K562 (cell line): ENCODE results near the gene SLC7A6OS. TPM values are rescaled to one million over a fixed set of nuclear protein-coding genes. Genes with fewer than 3 reads are reported as not detected.
A peak's percentile ranks its signal among the peaks of the same experiment; 100 is the strongest.

Experiments used
- BRF1 ChIP-seq: IDR thresholded peaks from 3 replicates; pipeline ENCODE4 v1.6.1; 2011; ENCODE audit warnings: borderline replicate concordance, mild to moderate bottlenecking; ENCODE audit not compliant: insufficient read length; ENCODE audit errors: extremely low read depth
- CBX8 ChIP-seq: fragments of 200-600 bp; sonication (generic); IDR thresholded peaks from 2 replicates; pipeline ENCODE4 v1.6.1; 2012; ENCODE audit warnings: borderline replicate concordance, mixed run types, low read depth, mild to moderate bottlenecking, moderate library complexity, mixed read lengths, low read length, control low read depth, inconsistent platforms; ENCODE audit not compliant: poor library complexity, severe bottlenecking; ENCODE audit errors: extremely low read depth
- E2F3 ChIP-seq: fragments of 250-450 bp; sonication (Bioruptor Pico); IDR thresholded peaks from 2 replicates; pipeline ENCODE4 v1.4.0; 2020; ENCODE audit warnings: mild to moderate bottlenecking
- ETV5 ChIP-seq: sonication (generic); formaldehyde crosslinking; IDR thresholded peaks from 2 replicates; pipeline ENCODE4 v1.4.0; 2020; ENCODE audit warnings: low read depth, mild to moderate bottlenecking, missing genetic modification reagents
- FOXA1 ChIP-seq: fragments of 450-650 bp; IDR thresholded peaks from 2 replicates; pipeline ENCODE4 v1.6.1; 2016; ENCODE audit warnings: mild to moderate bottlenecking, borderline replicate concordance
- FOXJ3 ChIP-seq: sonication (generic); formaldehyde crosslinking; IDR thresholded peaks from 2 replicates; pipeline ENCODE4 v1.4.0; 2020; ENCODE audit warnings: mild to moderate bottlenecking, missing genetic modification reagents
- HMGN3 ChIP-seq: IDR thresholded peaks from 2 replicates; pipeline ENCODE4 v1.6.1; 2011; ENCODE audit warnings: borderline replicate concordance, low read depth, mild to moderate bottlenecking, mixed read lengths, low read length; ENCODE audit not compliant: insufficient read length; ENCODE audit errors: extremely low read depth
- KLF6 ChIP-seq: fragments of 250-450 bp; sonication (Bioruptor Pico); IDR thresholded peaks from 2 replicates; pipeline ENCODE4 v1.4.0; 2020; ENCODE audit warnings: mild to moderate bottlenecking, moderate library complexity, borderline replicate concordance
- MED1 ChIP-seq: sonication (generic); formaldehyde crosslinking; IDR thresholded peaks from 2 replicates; pipeline ENCODE4 v1.8.1; 2023; ENCODE audit warnings: missing genetic modification reagents, borderline replicate concordance
- MEF2A ChIP-seq: IDR thresholded peaks from 2 replicates; pipeline ENCODE4 v1.6.1; 2011; ENCODE audit warnings: low read depth, mild to moderate bottlenecking, low read length, moderate library complexity; ENCODE audit not compliant: control insufficient read depth
- MEIS2 ChIP-seq: fragments of 450-650 bp; IDR thresholded peaks from 2 replicates; pipeline ENCODE4 v1.6.1; 2014; ENCODE audit warnings: mild to moderate bottlenecking; ENCODE audit not compliant: partially characterized antibody
- NONO ChIP-seq, 2 experiments: fragments of 200-400 bp in 1 of 2; fragments of 450-650 bp in 1 of 2; formaldehyde crosslinking in 1 of 2; IDR thresholded peaks; 2 replicates each; pipeline ENCODE4 v1.6.1; 2017; ENCODE audit warnings: low read depth in 2 of 2, mild to moderate bottlenecking in 2 of 2, moderate library complexity in 2 of 2, low read length in 1 of 2
- RBM25 ChIP-seq: fragments of 200-400 bp; formaldehyde crosslinking; IDR thresholded peaks from 2 replicates; pipeline ENCODE4 v1.6.1; 2018; ENCODE audit warnings: low read length, low read depth, moderate library complexity; ENCODE audit not compliant: severe bottlenecking
- STAT6 ChIP-seq: sonication (generic); formaldehyde crosslinking; IDR thresholded peaks from 2 replicates; pipeline ENCODE4 v1.8.1; 2023; ENCODE audit warnings: mild to moderate bottlenecking, missing genetic modification reagents
- ZC3H4 ChIP-seq: sonication (generic); formaldehyde crosslinking; IDR thresholded peaks from 2 replicates; pipeline ENCODE4 v1.9.0; 2021; ENCODE audit warnings: missing genetic modification reagents, borderline replicate concordance
- ZKSCAN1 ChIP-seq: fragments of 150-350 bp; IDR thresholded peaks from 2 replicates; pipeline ENCODE4 v1.6.1; 2016; ENCODE audit warnings: low read depth, low read length
- ZMIZ1 ChIP-seq, 2 experiments: fragments of 150-350 bp in 1 of 2; IDR thresholded peaks; 2 replicates each; pipeline ENCODE4 v1.6.1; 2012 to 2016; ENCODE audit warnings: low read depth in 2 of 2, low read length in 2 of 2, mild to moderate bottlenecking in 1 of 2, moderate library complexity in 1 of 2
- ZNF146 ChIP-seq: IDR thresholded peaks from one replicate; pipeline ENCODE4 v1.6.1; 2018; ENCODE audit warnings: missing compliant biosample characterization; ENCODE audit not compliant: unreplicated experiment
- polyA plus RNA-seq, 8 experiments: library from polyadenylated mRNA; depleted of rRNA in 4 of 8; stranded (reverse) in 5 of 8; unstranded in 3 of 8; fragments of >200 nt; fragmentation: Nextera tagmentation in 2 of 8; fragmentation: Illumina TruSeq in 1 of 8; extraction: Ambion mirVana in 2 of 8; extraction: Trizol in 1 of 8; gene quantifications; 2 replicates each; pipeline versions ENCODE4 v1.2.1 to v1.2.3, GENCODE V29; 2011 to 2014; ENCODE audit warnings: inconsistent platforms in 1 of 8, missing spikeins in 1 of 8
- total RNA-seq, 7 experiments: library from RNA; depleted of rRNA in 6 of 7; stranded (reverse); fragments of >200 nt in 6 of 7; fragmentation: Illumina TruSeq in 2 of 7; extraction: Trizol in 2 of 7; gene quantifications; 2 replicates each; pipeline versions ENCODE4 v1.2.1 to v1.2.3, GENCODE V29; 2011 to 2021; ENCODE audit warnings: low replicate concordance in 1 of 7

Gene SLC7A6OS
- total and polyA plus RNA-seq, 9 of the 15 experiments (the other 6 are each of a cell fraction or from before 2014, with no cell fraction given): 2.7 to 23.6 (median 17.2) TPM

DNA sequence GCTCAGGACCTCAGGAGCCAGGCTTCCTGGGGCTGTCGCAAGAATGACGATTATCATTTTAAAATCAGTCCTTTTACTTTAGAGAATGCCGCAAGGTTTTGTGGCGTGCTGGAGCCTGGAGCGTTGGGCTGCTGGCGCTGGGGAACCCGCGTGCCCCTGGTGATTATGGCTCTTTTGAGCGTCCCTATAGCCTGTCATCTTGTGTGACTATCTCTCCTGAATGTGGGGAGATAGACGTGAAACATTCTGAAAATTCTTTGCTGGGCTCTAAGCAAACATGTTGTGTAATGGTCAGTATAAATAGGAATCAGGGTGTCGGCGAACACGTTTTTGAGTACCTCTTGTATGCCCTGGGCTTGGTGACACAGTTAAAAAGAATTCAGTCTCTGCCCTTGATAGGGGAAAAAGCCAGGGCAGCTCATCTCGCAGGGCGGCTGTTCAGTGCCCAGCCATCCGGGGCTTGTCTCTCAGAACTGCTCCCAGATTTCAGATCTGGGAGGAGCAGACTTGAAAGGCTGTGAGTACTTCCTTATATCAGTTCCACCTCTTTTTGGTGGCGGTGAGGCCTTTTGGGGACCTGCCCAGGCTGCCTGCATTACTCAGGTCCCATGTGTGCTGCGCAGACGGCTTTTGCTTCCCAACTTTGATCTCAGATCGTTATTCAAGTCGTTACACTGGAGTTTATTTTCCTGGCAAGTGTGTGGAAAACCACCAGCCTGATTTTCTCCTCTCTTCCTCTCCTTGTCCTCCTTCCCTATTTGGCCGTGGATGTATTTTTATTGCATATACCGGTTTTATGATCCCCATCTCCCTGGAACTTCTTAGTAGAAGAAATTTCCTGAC lies 45.4 kb downstream of the SLC7A6OS start (continued):
- TF ChIP-seq FOXA1 (no peak), RBM25 (no peak), NONO (IDR thresholded peaks at IDR 0.05; ENCODE audit: low read depth in 2 of 2, low read length in 1 of 2) (no peak), MEIS2 (peak; percentile 4), KLF6 (CRISPR knock-in tag) (no peak), MEF2A (no peak), ZC3H4 (CRISPR knock-in tag) (no peak), MED1 (no peak), ZKSCAN1 (no peak), CBX8 (no peak), ETV5 (CRISPR knock-in tag) (no peak), ZNF146 (CRISPR knock-in tag) (no peak), ZMIZ1 (IDR thresholded peaks at IDR 0.05; ENCODE audit: low read depth in 2 of 2, low read length in 2 of 2) (no peak), BRF1 (no peak), HMGN3 (no peak), E2F3 (no peak), STAT6 (CRISPR knock-in tag) (no peak), FOXJ3 (CRISPR knock-in tag) (no peak)
